ENCODE measurements around the gene GLYATL3. TPM values are rescaled to one million over a fixed set of nuclear protein-coding genes. Genes with fewer than 3 reads are reported as not detected.

Gene GLYATL3
- not detected for polyA plus RNA-seq
- long read RNA-seq, donor 1 = 0 reads
- long read RNA-seq, donor 2 = 0 reads
- long read RNA-seq, donor 3 = 0 reads
- long read RNA-seq, donor 4 = 0 reads
- long read RNA-seq, donor 5 = 0 reads
- long read RNA-seq, donor 6 = 0 reads
- long read RNA-seq, donor 7 = 0 reads
- long read RNA-seq, donor 8 = 0 reads
- long read RNA-seq, donor 9 = 0 reads
- long read RNA-seq, donor 10 = 0 reads

- H3K36me3 ChIP-seq (ENCODE audit: control insufficient read depth in 3 of 3, insufficient read depth in 2 of 3, low read depth in 1 of 3, low read length in 3 of 3) = peaks cover 0 to under 1% (median 0%) of the 10 kb centered on the region in 3 donors
- no peak within 1 kb of the TSS for H3K4me3 ChIP-seq (ENCODE audit: low read depth in 1 of 3, low read length in 3 of 3)
- no peaks in the 10 kb centered on the region for H3K4me1 ChIP-seq (ENCODE audit: control insufficient read depth in 3 of 3, insufficient read depth in 2 of 3, low read depth in 1 of 3, low read length in 2 of 3)
- 16 to 57% (median 45%) methylated on average over 2 of the region's 2 CpGs for WGBS, 3 donors
- H3K27ac ChIP-seq (ENCODE audit: low read depth in 1 of 3, low read length in 2 of 3) = no peak within 1 kb of the TSS
- no peaks in the 10 kb centered on the region for H3K27me3 ChIP-seq (ENCODE audit: control insufficient read depth in 3 of 3, insufficient read depth in 3 of 3, low read length in 3 of 3)
- FAIRE-seq = no peak
- DNase-seq = no peak
- H3K9me3 ChIP-seq (ENCODE audit: control insufficient read depth in 2 of 2, insufficient read depth in 1 of 2, low read depth in 1 of 2, low read length in 1 of 2) = no peaks in the 10 kb centered on the region
Measured at GRCh38 chr6:49499623-49500022, at the start of gene GLYATL3. Gene GLYATL3 (plus strand): TSS chr6:49499923. CDS start chr6:49511991, 12,068 bp downstream.

- H3K27me3 ChIP-seq (ENCODE audit: control insufficient read depth in 3 of 3, insufficient read depth in 3 of 3, low read length in 3 of 3) = no peaks in the 10 kb centered on the region
- FAIRE-seq = no peak
- H3K36me3 ChIP-seq (ENCODE audit: control insufficient read depth in 3 of 3, insufficient read depth in 2 of 3, low read depth in 1 of 3, low read length in 3 of 3) = peaks cover 2 to 20% (median 2%) of the 10 kb centered on the region in 3 donors
- H3K9me3 ChIP-seq (ENCODE audit: control insufficient read depth in 2 of 2, insufficient read depth in 1 of 2, low read depth in 1 of 2, low read length in 1 of 2) = no peaks in the 10 kb centered on the region
- WGBS, 3 donors = 76 to 82% (median 77%) methylated on average over 2 of the region's 2 CpGs
- no peak overlapping the region for H3K4me3 ChIP-seq (ENCODE audit: low read depth in 1 of 3, low read length in 3 of 3)
- H3K4me1 ChIP-seq (ENCODE audit: control insufficient read depth in 3 of 3, insufficient read depth in 2 of 3, low read depth in 1 of 3, low read length in 2 of 3) = no peaks in the 10 kb centered on the region
- DNase-seq = peak in 1 of 2 donors; percentile 7
- no peak overlapping the region for H3K27ac ChIP-seq (ENCODE audit: low read depth in 1 of 3, low read length in 2 of 3)
Measured at GRCh38 chr6:49453221-49453620, 46.5 kb upstream of the GLYATL3 start.

GRCh38 chr6:49454787-49455709 lies 44.7 kb upstream of the GLYATL3 start:
- DNase-seq = no peak
- no peaks in the 10 kb centered on the region for H3K27me3 ChIP-seq (ENCODE audit: control insufficient read depth in 3 of 3, insufficient read depth in 3 of 3, low read length in 3 of 3)
- no peak overlapping the region for H3K4me3 ChIP-seq (ENCODE audit: low read depth in 1 of 3, low read length in 3 of 3)
- no peaks in the 10 kb centered on the region for H3K9me3 ChIP-seq (ENCODE audit: control insufficient read depth in 2 of 2, insufficient read depth in 1 of 2, low read depth in 1 of 2, low read length in 1 of 2)
- 85 to 92% (median 90%) methylated on average over 3 of the region's 3 CpGs for WGBS, 3 donors
- peaks cover 2 to 18% (median 5%) of the 10 kb centered on the region in 3 donors for H3K36me3 ChIP-seq (ENCODE audit: control insufficient read depth in 3 of 3, insufficient read depth in 2 of 3, low read depth in 1 of 3, low read length in 3 of 3)
- FAIRE-seq = no peak
- H3K27ac ChIP-seq (ENCODE audit: low read depth in 1 of 3, low read length in 2 of 3) = peak overlapping the region in 1 of 3 donors; percentile 31
- H3K4me1 ChIP-seq (ENCODE audit: control insufficient read depth in 3 of 3, insufficient read depth in 2 of 3, low read depth in 1 of 3, low read length in 2 of 3) = no peaks in the 10 kb centered on the region

GRCh38 chr6:49457771-49458170 lies 42.0 kb upstream of the GLYATL3 start:
- Histone ChIP-seq H3K9me3 (ENCODE audit: control insufficient read depth in 2 of 2, insufficient read depth in 1 of 2, low read depth in 1 of 2, low read length in 1 of 2) (no peaks in the 10 kb centered on the region), H3K27ac (ENCODE audit: low read depth in 1 of 3, low read length in 2 of 3) (no peak overlapping the region), H3K4me1 (ENCODE audit: control insufficient read depth in 3 of 3, insufficient read depth in 2 of 3, low read depth in 1 of 3, low read length in 2 of 3) (peaks cover 0 to 8% (median 5%) of the 10 kb centered on the region in 3 donors), H3K36me3 (ENCODE audit: control insufficient read depth in 3 of 3, insufficient read depth in 2 of 3, low read depth in 1 of 3, low read length in 3 of 3) (peaks cover 2 to 13% (median 5%) of the 10 kb centered on the region in 3 donors), H3K27me3 (ENCODE audit: control insufficient read depth in 3 of 3, insufficient read depth in 3 of 3, low read length in 3 of 3) (no peaks in the 10 kb centered on the region), H3K4me3 (ENCODE audit: low read depth in 1 of 3, low read length in 3 of 3) (no peak overlapping the region)
- DNase-seq (no peak), FAIRE-seq (no peak)
- WGBS, 3 donors = 83 to 86% (median 84%) methylated on average over 4 of the region's 4 CpGs

- no peaks in the 10 kb centered on the region for H3K27me3 ChIP-seq (ENCODE audit: control insufficient read depth in 3 of 3, insufficient read depth in 3 of 3, low read length in 3 of 3)
- H3K36me3 ChIP-seq (ENCODE audit: control insufficient read depth in 3 of 3, insufficient read depth in 2 of 3, low read depth in 1 of 3, low read length in 3 of 3) = peaks cover 0 to 4% (median 2%) of the 10 kb centered on the region in 3 donors
- no peaks in the 10 kb centered on the region for H3K9me3 ChIP-seq (ENCODE audit: control insufficient read depth in 2 of 2, insufficient read depth in 1 of 2, low read depth in 1 of 2, low read length in 1 of 2)
- FAIRE-seq (no peak), DNase-seq (peak; percentile 1 to 43)
- H3K27ac ChIP-seq (ENCODE audit: low read depth in 1 of 3, low read length in 2 of 3) = peak overlapping the region in 1 of 3 donors; percentile 96
- peaks cover 0 to 11% (median 5%) of the 10 kb centered on the region in 3 donors for H3K4me1 ChIP-seq (ENCODE audit: control insufficient read depth in 3 of 3, insufficient read depth in 2 of 3, low read depth in 1 of 3, low read length in 2 of 3)
- WGBS, 3 donors = 31 to 37% (median 35%) methylated on average over 3 of the region's 3 CpGs
- peak overlapping the region in 2 of 3 donors; percentile 87 to 89 for H3K4me3 ChIP-seq (ENCODE audit: low read depth in 1 of 3, low read length in 3 of 3)
Measured at GRCh38 chr6:49462071-49462470, 37.7 kb upstream of the GLYATL3 start.

- no peaks in the 10 kb centered on the region for H3K9me3 ChIP-seq (ENCODE audit: control insufficient read depth in 2 of 2, insufficient read depth in 1 of 2, low read depth in 1 of 2, low read length in 1 of 2)
- FAIRE-seq = no peak
- peak overlapping the region; percentile 90 to 96 (median 95) for H3K27ac ChIP-seq (ENCODE audit: low read depth in 1 of 3, low read length in 2 of 3)
- no peak for DNase-seq
- no peaks in the 10 kb centered on the region for H3K27me3 ChIP-seq (ENCODE audit: control insufficient read depth in 3 of 3, insufficient read depth in 3 of 3, low read length in 3 of 3)
- H3K4me3 ChIP-seq (ENCODE audit: low read depth in 1 of 3, low read length in 3 of 3) = peak overlapping the region; percentile 62 to 89 (median 87)
- peaks cover 0 to 3% (median 2%) of the 10 kb centered on the region in 3 donors for H3K36me3 ChIP-seq (ENCODE audit: control insufficient read depth in 3 of 3, insufficient read depth in 2 of 3, low read depth in 1 of 3, low read length in 3 of 3)
- WGBS, 3 donors = 0% methylated on average over 7 of the region's 7 CpGs
- peaks cover 0 to 11% (median 5%) of the 10 kb centered on the region in 3 donors for H3K4me1 ChIP-seq (ENCODE audit: control insufficient read depth in 3 of 3, insufficient read depth in 2 of 3, low read depth in 1 of 3, low read length in 2 of 3)
Measured at GRCh38 chr6:49462599-49462926, 37.2 kb upstream of the GLYATL3 start.

- H3K4me1 ChIP-seq (ENCODE audit: control insufficient read depth in 3 of 3, insufficient read depth in 2 of 3, low read depth in 1 of 3, low read length in 2 of 3) = peaks cover 0 to 11% (median 5%) of the 10 kb centered on the region in 3 donors
- H3K4me3 ChIP-seq (ENCODE audit: low read depth in 1 of 3, low read length in 3 of 3) = peak within 1 kb of the TSS; percentile 62 to 89 (median 87)
- FAIRE-seq (no peak), DNase-seq (peak; percentile 98)
- 0% methylated on average over 37 of the region's 37 CpGs for WGBS, 3 donors
- H3K27me3 ChIP-seq (ENCODE audit: control insufficient read depth in 3 of 3, insufficient read depth in 3 of 3, low read length in 3 of 3) = no peaks in the 10 kb centered on the region
- H3K36me3 ChIP-seq (ENCODE audit: control insufficient read depth in 3 of 3, insufficient read depth in 2 of 3, low read depth in 1 of 3, low read length in 3 of 3) = peaks cover 0 to 3% (median 2%) of the 10 kb centered on the region in 3 donors
- H3K27ac ChIP-seq (ENCODE audit: low read depth in 1 of 3, low read length in 2 of 3) = peak within 1 kb of the TSS; percentile 90 to 96 (median 95)
- no peaks in the 10 kb centered on the region for H3K9me3 ChIP-seq (ENCODE audit: control insufficient read depth in 2 of 2, insufficient read depth in 1 of 2, low read depth in 1 of 2, low read length in 1 of 2)
Measured at GRCh38 chr6:49462927-49463611, 36.7 kb upstream of the GLYATL3 start, which contains the start of the genes CENPQ and MMUT. Gene CENPQ (plus strand): TSS chr6:49463370. CDS start chr6:49470177, 6,807 bp downstream. Gene MMUT (minus strand): TSS chr6:49463253. CDS start chr6:49459466, 3,787 bp downstream.

- peaks cover 0 to 11% (median 5%) of the 10 kb centered on the region in 3 donors for H3K4me1 ChIP-seq (ENCODE audit: control insufficient read depth in 3 of 3, insufficient read depth in 2 of 3, low read depth in 1 of 3, low read length in 2 of 3)
- no peaks in the 10 kb centered on the region for H3K9me3 ChIP-seq (ENCODE audit: control insufficient read depth in 2 of 2, insufficient read depth in 1 of 2, low read depth in 1 of 2, low read length in 1 of 2)
- peaks cover 0 to 3% (median 2%) of the 10 kb centered on the region in 3 donors for H3K36me3 ChIP-seq (ENCODE audit: control insufficient read depth in 3 of 3, insufficient read depth in 2 of 3, low read depth in 1 of 3, low read length in 3 of 3)
- peak overlapping the region; percentile 48 to 96 (median 62) for H3K27ac ChIP-seq (ENCODE audit: low read depth in 1 of 3, low read length in 2 of 3)
- FAIRE-seq = no peak
- no peak for DNase-seq
- H3K4me3 ChIP-seq (ENCODE audit: low read depth in 1 of 3, low read length in 3 of 3) = peak overlapping the region; percentile 62 to 89 (median 87)
- 0 to 5% (median 0%) methylated on average over 4 of the region's 4 CpGs for WGBS, 3 donors
- no peaks in the 10 kb centered on the region for H3K27me3 ChIP-seq (ENCODE audit: control insufficient read depth in 3 of 3, insufficient read depth in 3 of 3, low read length in 3 of 3)
Measured at GRCh38 chr6:49463612-49463967, 36.1 kb upstream of the GLYATL3 start.
